ENCODE results near the gene MYLK2.

The MYLK2 gene

DNA sequence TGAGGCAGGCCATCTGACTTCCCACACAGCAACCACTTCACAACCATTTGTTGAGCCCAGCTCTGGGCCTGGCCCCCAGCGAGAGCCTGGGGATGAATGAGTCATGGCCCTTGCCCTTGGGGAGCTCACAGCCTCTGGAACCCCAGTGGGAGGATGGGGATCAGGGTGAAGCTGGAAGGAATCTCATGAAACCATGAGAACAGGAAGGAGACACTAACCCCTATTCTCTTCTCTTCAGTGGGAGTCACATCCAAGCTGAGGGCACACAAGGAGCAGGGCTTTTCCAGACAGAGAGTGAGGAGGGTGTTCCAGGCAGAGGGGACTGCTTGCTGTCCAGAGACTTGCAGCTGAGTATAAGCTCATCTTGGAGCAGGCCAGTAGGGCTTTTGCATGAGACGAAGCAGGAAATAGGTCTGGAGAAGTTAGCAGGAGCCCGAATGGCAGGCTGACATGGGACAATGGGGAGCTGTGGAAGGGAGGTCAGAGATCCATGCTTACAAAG, 18.8 kb downstream of the MYLK2 start:
- DNase-seq: peak; percentile 53
- H3K79me1 ChIP-seq (ENCODE audit: low read length): no peaks in the 10 kb centered on the region
- no peak overlapping the region for H2BK5ac ChIP-seq (ENCODE audit: low read length)
- H3K4me1 ChIP-seq (ENCODE audit: control insufficient read depth, low read depth, low read length): peaks cover 18% of the 10 kb centered on the region
- no CpG with 5 or more reads among the region's 3 CpGs for WGBS (ENCODE audit: extremely low coverage, insufficient coverage, low lambda C conversion rate)
- H3K18ac ChIP-seq (ENCODE audit: low read length): no peak overlapping the region
- no peak overlapping the region for H4K5ac ChIP-seq (ENCODE audit: low read length)
- no peak overlapping the region for H3K4me2 ChIP-seq (ENCODE audit: low read length)
- H4K8ac ChIP-seq (ENCODE audit: low read depth, low read length): no peak overlapping the region
- H2AK5ac ChIP-seq (ENCODE audit: low read length): no peak overlapping the region
- H3K4ac ChIP-seq (ENCODE audit: low read depth, low read length): no peak overlapping the region
- no peak overlapping the region for H2BK120ac ChIP-seq (ENCODE audit: low read depth, low read length)
- H3K27ac ChIP-seq (ENCODE audit: low read depth, low read length): no peak overlapping the region
- H2BK15ac ChIP-seq (replicated peaks; ENCODE audit: low read depth): no peak overlapping the region
- no peak overlapping the region for H3K9ac ChIP-seq (ENCODE audit: low read length)
- no peak overlapping the region for H3K4me3 ChIP-seq (ENCODE audit: low read length)
- no peaks in the 10 kb centered on the region for H3K27me3 ChIP-seq (ENCODE audit: insufficient read depth, low read length, poor library complexity)
- no peak overlapping the region for H3K23ac ChIP-seq (ENCODE audit: low read length)
- peak overlapping the region; percentile 2 for H3K56ac ChIP-seq (ENCODE audit: low read length)
- H3K36me3 ChIP-seq (ENCODE audit: control insufficient read depth, insufficient read depth, low read length): no peaks in the 10 kb centered on the region
- no peaks in the 10 kb centered on the region for H3K79me2 ChIP-seq (ENCODE audit: control insufficient read depth, insufficient read depth, low read length)

DNA sequence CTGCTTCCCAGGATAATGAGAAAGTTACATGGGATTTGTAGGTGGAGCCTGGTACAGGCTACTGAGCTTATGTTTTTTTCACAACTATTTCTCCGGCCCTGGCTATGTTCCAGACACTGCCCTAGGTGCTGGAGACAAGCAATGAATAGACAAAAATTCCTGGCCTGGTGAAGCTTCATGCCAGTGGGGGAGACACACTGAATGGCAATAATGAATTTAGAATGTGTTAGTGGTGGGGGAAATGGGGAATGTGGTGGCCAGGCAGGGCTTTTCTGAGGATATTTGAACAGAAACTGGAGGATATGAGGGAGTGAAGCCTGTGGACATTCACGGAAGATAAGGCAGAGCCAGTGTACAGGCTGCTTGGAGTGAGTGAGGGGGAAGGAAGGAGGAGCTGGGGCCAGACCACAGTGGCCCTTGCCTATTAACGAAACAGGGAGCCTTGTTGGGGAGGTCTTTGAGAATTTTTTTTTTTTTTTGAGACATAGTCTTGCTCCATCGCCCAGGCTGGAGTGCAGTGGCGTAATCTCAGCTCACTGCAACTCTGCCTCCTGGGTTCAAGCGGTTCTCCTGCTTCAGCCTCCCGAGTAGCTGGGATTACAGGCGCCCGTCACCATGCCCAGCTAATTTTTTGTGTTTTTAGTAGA, 19.6 kb downstream of the MYLK2 start:
- H4K5ac ChIP-seq (ENCODE audit: low read length): no peak overlapping the region
- H3K79me2 ChIP-seq (ENCODE audit: control insufficient read depth, insufficient read depth, low read length): no peaks in the 10 kb centered on the region
- no peak overlapping the region for H2AK5ac ChIP-seq (ENCODE audit: low read length)
- no peak overlapping the region for H2BK120ac ChIP-seq (ENCODE audit: low read depth, low read length)
- no peaks in the 10 kb centered on the region for H3K36me3 ChIP-seq (ENCODE audit: control insufficient read depth, insufficient read depth, low read length)
- no peak overlapping the region for H3K4ac ChIP-seq (ENCODE audit: low read depth, low read length)
- no peak overlapping the region for H3K23ac ChIP-seq (ENCODE audit: low read length)
- no peak for DNase-seq
- H3K27ac ChIP-seq (ENCODE audit: low read depth, low read length): no peak overlapping the region
- peaks cover 21% of the 10 kb centered on the region for H3K4me1 ChIP-seq (ENCODE audit: control insufficient read depth, low read depth, low read length)
- H3K4me3 ChIP-seq (ENCODE audit: low read length): no peak overlapping the region
- H3K27me3 ChIP-seq (ENCODE audit: insufficient read depth, low read length, poor library complexity): no peaks in the 10 kb centered on the region
- no peak overlapping the region for H3K4me2 ChIP-seq (ENCODE audit: low read length)
- no peak overlapping the region for H3K56ac ChIP-seq (ENCODE audit: low read length)
- H3K9ac ChIP-seq (ENCODE audit: low read length): no peak overlapping the region
- H3K18ac ChIP-seq (ENCODE audit: low read length): no peak overlapping the region
- no peak overlapping the region for H4K8ac ChIP-seq (ENCODE audit: low read depth, low read length)
- no peaks in the 10 kb centered on the region for H3K79me1 ChIP-seq (ENCODE audit: low read length)
- H2BK15ac ChIP-seq (replicated peaks; ENCODE audit: low read depth): no peak overlapping the region
- H2BK5ac ChIP-seq (ENCODE audit: low read length): no peak overlapping the region
- WGBS (ENCODE audit: extremely low coverage, insufficient coverage, low lambda C conversion rate): no CpG with 5 or more reads among the region's 9 CpGs

DNA sequence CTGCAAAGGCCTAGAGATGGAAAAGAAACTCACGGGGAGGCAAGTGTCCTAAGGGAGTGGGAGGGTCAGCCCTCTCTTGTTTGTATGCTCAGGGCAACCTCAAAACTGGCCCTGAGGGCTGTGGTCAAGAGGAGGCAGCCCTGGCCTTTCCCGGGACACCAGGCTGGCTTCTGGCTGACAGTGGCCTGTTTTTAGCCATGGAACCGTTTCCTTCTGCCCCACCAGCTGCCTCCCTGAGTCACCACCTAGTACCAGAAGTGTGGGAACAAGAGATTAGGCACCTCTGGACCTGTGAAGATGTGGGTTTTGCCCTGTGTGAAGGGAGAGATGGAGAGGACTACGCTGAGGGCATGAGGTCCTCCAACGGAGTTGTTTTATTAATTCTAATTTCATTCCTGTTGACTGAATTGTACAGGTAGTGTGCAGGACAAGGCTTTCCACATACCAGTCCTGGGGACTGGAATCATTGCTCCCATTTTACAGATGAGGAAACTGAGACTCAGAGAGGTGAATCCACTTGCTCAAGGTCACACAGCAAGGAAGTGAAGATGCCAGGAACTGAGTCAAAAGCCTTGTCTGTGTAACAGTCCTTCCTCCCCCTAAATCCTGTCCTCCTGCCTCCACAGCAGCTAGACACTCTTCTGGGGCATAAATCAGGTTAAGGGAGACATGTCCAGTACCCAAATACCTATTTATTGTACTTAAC, 20.8 kb downstream of the MYLK2 start:
- no peak overlapping the region for H2BK15ac ChIP-seq (replicated peaks; ENCODE audit: low read depth)
- no peak overlapping the region for H3K4ac ChIP-seq (ENCODE audit: low read depth, low read length)
- no CpG with 5 or more reads among the region's 5 CpGs for whole genome bisulfite sequencing (ENCODE audit: extremely low coverage, insufficient coverage, low lambda C conversion rate)
- no peak overlapping the region for H3K9ac ChIP-seq (ENCODE audit: low read length)
- no peak overlapping the region for H2BK5ac ChIP-seq (ENCODE audit: low read length)
- no peaks in the 10 kb centered on the region for H3K27me3 ChIP-seq (ENCODE audit: insufficient read depth, low read length, poor library complexity)
- no peak overlapping the region for H2AK5ac ChIP-seq (ENCODE audit: low read length)
- no peak overlapping the region for H3K23ac ChIP-seq (ENCODE audit: low read length)
- H3K79me1 ChIP-seq (ENCODE audit: low read length): no peaks in the 10 kb centered on the region
- no peak overlapping the region for H4K8ac ChIP-seq (ENCODE audit: low read depth, low read length)
- H3K4me1 ChIP-seq (ENCODE audit: control insufficient read depth, low read depth, low read length): peaks cover 21% of the 10 kb centered on the region
- no peak overlapping the region for H3K4me3 ChIP-seq (ENCODE audit: low read length)
- H2BK120ac ChIP-seq (ENCODE audit: low read depth, low read length): no peak overlapping the region
- no peak overlapping the region for H3K4me2 ChIP-seq (ENCODE audit: low read length)
- no peak overlapping the region for H3K56ac ChIP-seq (ENCODE audit: low read length)
- no peaks in the 10 kb centered on the region for H3K36me3 ChIP-seq (ENCODE audit: control insufficient read depth, insufficient read depth, low read length)
- H3K27ac ChIP-seq (ENCODE audit: low read depth, low read length): no peak overlapping the region
- H3K79me2 ChIP-seq (ENCODE audit: control insufficient read depth, insufficient read depth, low read length): no peaks in the 10 kb centered on the region
- no peak overlapping the region for H3K18ac ChIP-seq (ENCODE audit: low read length)
- DNase-seq: no peak
- no peak overlapping the region for H4K5ac ChIP-seq (ENCODE audit: low read length)

DNA sequence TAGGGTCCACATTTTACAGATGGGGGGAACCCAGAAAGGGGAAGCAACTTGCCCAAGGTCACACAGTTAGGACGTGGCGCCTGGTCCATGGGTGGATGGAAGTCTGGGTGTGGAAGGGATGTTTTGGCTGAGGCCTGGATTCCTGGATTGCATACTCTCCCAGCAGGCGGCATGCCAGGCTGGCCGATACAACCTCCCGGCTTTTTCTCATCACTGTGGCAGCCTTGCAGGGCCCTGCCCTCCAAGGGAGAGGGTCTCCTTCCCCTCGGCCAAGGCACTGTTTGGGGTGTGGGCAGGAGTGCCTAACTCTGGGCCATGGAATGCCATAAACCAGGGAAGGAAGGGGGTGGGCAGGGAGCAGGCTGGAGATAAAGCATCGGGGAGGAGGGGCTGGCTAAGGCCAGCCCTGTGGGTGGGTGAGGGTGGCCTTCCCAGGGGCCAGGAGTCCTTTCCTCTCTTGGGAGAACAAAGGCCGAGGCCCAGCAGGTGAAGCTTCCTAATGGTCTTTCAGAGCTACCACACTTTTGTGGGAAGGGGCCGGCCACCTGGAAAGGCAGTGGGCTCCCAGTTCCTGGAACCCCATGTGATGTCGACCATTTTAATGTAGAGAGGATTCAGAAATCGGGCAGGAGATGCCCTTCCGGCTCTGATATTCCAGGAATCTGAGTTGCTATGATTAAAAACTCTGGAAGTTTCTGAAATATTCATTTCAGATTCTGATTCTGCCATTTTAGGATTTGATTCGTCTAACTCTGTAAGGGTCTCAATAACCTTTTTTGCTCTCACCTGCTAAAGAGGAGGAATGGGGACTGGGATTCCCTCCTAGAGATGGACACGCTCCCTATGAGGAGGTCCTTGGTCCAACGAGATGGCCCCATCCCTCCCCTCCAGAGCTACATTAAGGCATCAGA, 22.0 kb downstream of the MYLK2 start:
- H2AK5ac ChIP-seq (ENCODE audit: low read length): peak overlapping the region; percentile 85

DNA sequence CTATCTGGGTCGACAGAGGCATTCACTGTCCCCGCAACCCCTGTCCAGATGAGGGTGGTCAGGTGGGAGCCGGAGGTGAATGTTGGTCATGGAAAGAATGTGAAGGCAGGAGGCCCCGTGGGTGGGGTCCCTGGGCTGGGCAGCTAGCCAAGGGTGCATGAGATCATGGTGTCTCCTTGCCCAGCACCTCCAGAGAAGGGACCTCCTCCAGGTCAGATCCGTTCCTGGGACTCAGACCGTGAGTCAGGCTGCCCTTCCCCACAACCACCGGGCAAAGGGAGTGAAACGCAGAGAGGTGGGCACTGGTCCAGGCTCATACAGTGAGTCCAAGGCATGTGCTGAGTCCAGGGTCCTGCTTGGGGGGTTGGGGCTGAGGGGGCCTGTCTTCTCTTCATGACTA, 22.8 kb downstream of the MYLK2 start:
- Histone ChIP-seq H3K56ac (ENCODE audit: low read length) (no peak overlapping the region), H3K27ac (ENCODE audit: low read depth, low read length) (no peak overlapping the region), H2BK120ac (ENCODE audit: low read depth, low read length) (no peak overlapping the region), H4K8ac (ENCODE audit: low read depth, low read length) (no peak overlapping the region), H3K23ac (ENCODE audit: low read length) (no peak overlapping the region), H2AK5ac (ENCODE audit: low read length) (peak overlapping the region; percentile 55), H4K5ac (ENCODE audit: low read length) (no peak overlapping the region), H3K79me2 (ENCODE audit: control insufficient read depth, insufficient read depth, low read length) (no peaks in the 10 kb centered on the region), H3K27me3 (ENCODE audit: insufficient read depth, low read length, poor library complexity) (no peaks in the 10 kb centered on the region), H3K4me3 (ENCODE audit: low read length) (no peak overlapping the region), H3K4ac (ENCODE audit: low read depth, low read length) (no peak overlapping the region), H3K4me2 (ENCODE audit: low read length) (no peak overlapping the region), H3K9ac (ENCODE audit: low read length) (no peak overlapping the region), H3K18ac (ENCODE audit: low read length) (no peak overlapping the region), H2BK15ac (replicated peaks; ENCODE audit: low read depth) (no peak overlapping the region), H3K36me3 (ENCODE audit: control insufficient read depth, insufficient read depth, low read length) (no peaks in the 10 kb centered on the region), H3K4me1 (ENCODE audit: control insufficient read depth, low read depth, low read length) (peaks cover 14% of the 10 kb centered on the region), H2BK5ac (ENCODE audit: low read length) (no peak overlapping the region), H3K79me1 (ENCODE audit: low read length) (no peaks in the 10 kb centered on the region)
- WGBS (ENCODE audit: extremely low coverage, insufficient coverage, low lambda C conversion rate): no CpG with 5 or more reads among the region's 8 CpGs
- no peak for DNase-seq

More for the DNA sequence above, 22.0 kb downstream of the MYLK2 start:
- Histone ChIP-seq H2BK15ac (replicated peaks; ENCODE audit: low read depth) (no peak overlapping the region), H3K79me2 (ENCODE audit: control insufficient read depth, insufficient read depth, low read length) (no peaks in the 10 kb centered on the region), H2BK120ac (ENCODE audit: low read depth, low read length) (no peak overlapping the region), H3K27me3 (ENCODE audit: insufficient read depth, low read length, poor library complexity) (no peaks in the 10 kb centered on the region), H3K23ac (ENCODE audit: low read length) (no peak overlapping the region), H3K4me2 (ENCODE audit: low read length) (no peak overlapping the region), H2BK5ac (ENCODE audit: low read length) (no peak overlapping the region), H3K9ac (ENCODE audit: low read length) (no peak overlapping the region), H3K36me3 (ENCODE audit: control insufficient read depth, insufficient read depth, low read length) (no peaks in the 10 kb centered on the region), H3K4me1 (ENCODE audit: control insufficient read depth, low read depth, low read length) (peaks cover 18% of the 10 kb centered on the region), H3K27ac (ENCODE audit: low read depth, low read length) (no peak overlapping the region), H4K8ac (ENCODE audit: low read depth, low read length) (no peak overlapping the region), H3K79me1 (ENCODE audit: low read length) (no peaks in the 10 kb centered on the region), H3K4me3 (ENCODE audit: low read length) (no peak overlapping the region), H3K18ac (ENCODE audit: low read length) (no peak overlapping the region), H4K5ac (ENCODE audit: low read length) (no peak overlapping the region), H3K4ac (ENCODE audit: low read depth, low read length) (no peak overlapping the region), H3K56ac (ENCODE audit: low read length) (no peak overlapping the region)
- no peak for DNase-seq
- no CpG with 5 or more reads among the region's 15 CpGs for WGBS (ENCODE audit: extremely low coverage, insufficient coverage, low lambda C conversion rate)

Measured in mesendoderm (in vitro differentiated cells).